BJ (cell line): ENCODE results near the gene ELP4. TPM values are rescaled to one million over a fixed set of nuclear protein-coding genes. Genes with fewer than 3 reads are reported as not detected.

ENCODE experiments used
- CTCF ChIA-PET: fragments of 350-600 bp; formaldehyde crosslinking; extraction: SDS; loops from one replicate; lab custom pipeline; 2021; ENCODE audit warnings: antibody characterized with exemption, inconsistent platforms; lab: Yijun Ruan, JAX
- POLR2A ChIA-PET: fragments of 300-600 bp; sonication (Branson Sonifier 250); formaldehyde crosslinking; extraction: SDS; loops from one replicate; lab custom pipeline; 2021; ENCODE audit warnings: antibody characterized with exemption; lab: Charles Lee
- DNase-seq: peaks from one replicate; pipeline ENCODE4 v3.0.0-alpha.2; 2011; ENCODE audit warnings: low read depth
- H3K27me3 ChIP-seq: 2 replicates; pipeline ENCODE4 v1.6.0; 2011; ENCODE audit warnings: low read length; ENCODE audit not compliant: control insufficient read depth, insufficient read depth
- H3K36me3 ChIP-seq: 2 replicates; pipeline ENCODE4 v1.5.1; 2011; ENCODE audit warnings: low read length; ENCODE audit not compliant: control insufficient read depth, insufficient read depth
- H3K4me3 ChIP-seq: 2 replicates; pipeline ENCODE4 v1.5.1; 2011; ENCODE audit warnings: low read depth, mild to moderate bottlenecking, control low read depth, low read length
- polyA plus RNA-seq: library from polyadenylated mRNA; depleted of rRNA; stranded (reverse); fragments of >200 nt; gene quantifications from 2 replicates; pipeline ENCODE4 v1.2.3, GENCODE V29; 2011
- TF ChIP-seq, protein P1 (sequence below): IDR thresholded peaks from 2 replicates; pipeline ENCODE4 v1.5.1; 2011; ENCODE audit warnings: low read depth, mild to moderate bottlenecking, control low read depth, inconsistent platforms, low read length, moderate library complexity; ENCODE audit not compliant: insufficient read depth

ELP4 gene
- polyA plus RNA-seq, 1 experiment = 11.8 TPM

DNA sequence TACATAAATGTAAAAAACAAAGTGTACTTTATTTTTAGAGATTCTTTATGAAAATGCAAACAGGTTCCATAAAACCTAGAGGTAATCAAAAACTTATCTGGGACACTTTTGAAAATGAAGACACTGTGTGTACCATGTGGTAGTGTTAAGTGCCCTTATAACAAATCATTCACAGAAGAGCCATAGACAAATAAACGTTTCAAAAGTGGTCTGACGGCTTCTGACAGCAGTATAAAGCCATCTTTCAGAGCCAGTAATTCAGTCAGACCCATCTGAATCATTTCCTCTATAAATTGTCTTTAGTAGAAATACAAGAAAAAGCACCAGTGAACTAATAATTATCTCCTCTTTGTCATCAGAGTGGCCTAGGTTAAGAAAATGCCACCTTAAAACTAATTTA is 201.6 kb downstream of the ELP4 start:
- H3K36me3 ChIP-seq = no peaks in the 10 kb centered on the region
- CTCF ChIA-PET = no interaction called here

DNA sequence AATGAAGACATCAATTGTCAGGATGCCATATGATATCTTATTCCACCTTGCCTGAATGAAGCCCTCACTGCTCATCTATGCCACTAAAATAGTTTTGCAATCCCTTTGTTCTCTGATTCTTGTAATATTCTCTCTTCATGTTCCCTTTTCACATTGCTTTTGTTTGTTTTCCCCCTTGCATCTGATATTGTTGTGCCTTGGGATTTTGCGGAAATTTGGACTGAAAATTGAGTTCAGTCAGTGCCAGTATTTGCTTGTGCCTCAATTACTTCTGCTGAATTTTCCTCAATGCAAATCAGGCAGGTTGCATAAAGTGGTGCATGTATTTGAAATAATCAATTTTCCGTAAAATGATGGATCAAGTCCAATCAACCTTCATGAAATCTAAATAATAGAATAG is 203.3 kb downstream of the ELP4 start:
- ChIA-PET CTCF (no interaction called here), POLR2A (no interaction called here)
- TF ChIP-seq, protein P1, sequence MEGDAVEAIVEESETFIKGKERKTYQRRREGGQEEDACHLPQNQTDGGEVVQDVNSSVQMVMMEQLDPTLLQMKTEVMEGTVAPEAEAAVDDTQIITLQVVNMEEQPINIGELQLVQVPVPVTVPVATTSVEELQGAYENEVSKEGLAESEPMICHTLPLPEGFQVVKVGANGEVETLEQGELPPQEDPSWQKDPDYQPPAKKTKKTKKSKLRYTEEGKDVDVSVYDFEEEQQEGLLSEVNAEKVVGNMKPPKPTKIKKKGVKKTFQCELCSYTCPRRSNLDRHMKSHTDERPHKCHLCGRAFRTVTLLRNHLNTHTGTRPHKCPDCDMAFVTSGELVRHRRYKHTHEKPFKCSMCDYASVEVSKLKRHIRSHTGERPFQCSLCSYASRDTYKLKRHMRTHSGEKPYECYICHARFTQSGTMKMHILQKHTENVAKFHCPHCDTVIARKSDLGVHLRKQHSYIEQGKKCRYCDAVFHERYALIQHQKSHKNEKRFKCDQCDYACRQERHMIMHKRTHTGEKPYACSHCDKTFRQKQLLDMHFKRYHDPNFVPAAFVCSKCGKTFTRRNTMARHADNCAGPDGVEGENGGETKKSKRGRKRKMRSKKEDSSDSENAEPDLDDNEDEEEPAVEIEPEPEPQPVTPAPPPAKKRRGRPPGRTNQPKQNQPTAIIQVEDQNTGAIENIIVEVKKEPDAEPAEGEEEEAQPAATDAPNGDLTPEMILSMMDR = no peak
- Histone ChIP-seq H3K27me3 (no peaks in the 10 kb centered on the region), H3K4me3 (no peak overlapping the region), H3K36me3 (no peaks in the 10 kb centered on the region)
- no peak for DNase-seq

More for the DNA sequence above, 201.6 kb downstream of the ELP4 start:
- no peak for DNase-seq
- H3K4me3 ChIP-seq = no peak overlapping the region
- TF ChIP-seq, protein P1 = no peak
- no peaks in the 10 kb centered on the region for H3K27me3 ChIP-seq
- POLR2A ChIA-PET = no interaction called here

GRCh38 chr11:31714840-31715239 is 205.3 kb downstream of the ELP4 start:
- Histone ChIP-seq H3K27me3 (no peaks in the 10 kb centered on the region), H3K36me3 (no peaks in the 10 kb centered on the region), H3K4me3 (no peak overlapping the region)
- TF ChIP-seq, protein P1 = no peak
- ChIA-PET CTCF (interaction anchor here (0.9 kb wide), 1 partner anchor 30 kb away, joined by 3 read pairs; no protein-coding TSS in a partner anchor), POLR2A (no interaction called here)
- DNase-seq = no peak

- TF ChIP-seq, protein P1 = no peak
- no peak for DNase-seq
- no peaks in the 10 kb centered on the region for H3K27me3 ChIP-seq
- ChIA-PET CTCF (interaction anchor here (1.0 kb wide), 1 partner anchor 9 kb away, joined by 3 read pairs; no protein-coding TSS in a partner anchor), POLR2A (no interaction called here)
- no peaks in the 10 kb centered on the region; the same call in 1 of the 2 replicates for H3K36me3 ChIP-seq
- no peak overlapping the region for H3K4me3 ChIP-seq
Observed at GRCh38 chr11:31720225-31720624, 210.7 kb downstream of the ELP4 start.

DNA sequence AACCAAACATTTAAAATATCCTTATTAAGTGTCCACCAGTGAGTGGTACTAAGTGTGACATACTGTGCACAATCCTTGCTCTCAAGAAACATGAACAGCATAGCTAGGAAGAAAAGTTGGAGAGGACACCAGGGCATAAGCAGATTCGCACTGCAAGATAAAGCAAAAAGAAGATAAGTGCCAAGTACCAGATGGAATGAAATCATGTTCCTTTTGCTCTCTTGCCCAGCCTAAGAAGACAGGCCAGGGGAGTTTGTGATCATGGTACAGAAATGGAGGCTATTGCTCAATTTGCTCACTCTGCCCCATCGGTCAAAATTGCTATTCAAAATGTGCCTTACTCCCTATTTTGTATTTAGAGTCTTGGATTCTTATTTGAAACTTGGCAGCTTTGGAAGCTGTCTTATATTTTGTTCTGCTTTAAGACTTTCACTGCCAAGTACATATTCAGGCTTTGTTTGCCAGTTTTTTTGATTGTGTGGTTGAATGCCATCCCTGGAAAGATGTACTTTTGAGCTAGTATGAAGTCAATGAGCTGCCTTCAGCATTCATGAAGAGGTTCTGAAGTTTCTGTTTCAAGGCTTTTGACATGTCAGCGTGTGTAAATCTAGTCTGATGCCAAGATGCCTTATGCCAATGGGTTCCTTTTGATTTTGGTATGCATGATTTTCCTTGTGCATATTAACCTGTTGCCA is 211.3 kb downstream of the ELP4 start:
- no peak for DNase-seq
- CTCF ChIA-PET = interaction anchor here (1.0 kb wide), 1 partner anchor 9 kb away, joined by 3 read pairs; no protein-coding TSS in a partner anchor
- no peak overlapping the region for H3K4me3 ChIP-seq
- TF ChIP-seq, protein P1 = no peak
- no peaks in the 10 kb centered on the region for H3K27me3 ChIP-seq
- no peaks in the 10 kb centered on the region; the same call in 1 of the 2 replicates for H3K36me3 ChIP-seq
- POLR2A ChIA-PET = no interaction called here
